GM19438 (cell line): ENCODE results near the gene DPEP2NB.
A peak's percentile ranks its signal among the peaks of the same experiment; 100 is the strongest.
"Not testable (repeated sequence)": the region's sequence is repeated elsewhere in the genome, so short reads cannot be mapped to it uniquely, and the experiment has no call there.

ENCODE experiments used
- ATAC-seq: cut with Tn5 transposase; IDR thresholded peaks from one replicate; pipeline ENCODE4 v1.9.1; 2021; ENCODE audit warnings: low read depth; ENCODE audit not compliant: unreplicated experiment

DPEP2NB gene

GRCh38 chr16:68015681-68016080 lies at the start of gene DPEP2NB:
Gene DPEP2NB (minus strand): TSS chr16:68015911. CDS start chr16:68015770, 141 bp downstream.
- no peak for ATAC-seq

GRCh38 chr16:68064791-68065365 lies 49.2 kb upstream of the DPEP2NB start:
- no peak for ATAC-seq

- no peak for ATAC-seq
Observed at GRCh38 chr16:68062910-68063393, 47.2 kb upstream of the DPEP2NB start.

GRCh38 chr16:68061396-68061795 lies 45.7 kb upstream of the DPEP2NB start:
- ATAC-seq, result no peak

GRCh38 chr16:68059804-68060203 lies 44.1 kb upstream of the DPEP2NB start:
- ATAC-seq, result no peak

- no peak for ATAC-seq
Observed at GRCh38 chr16:68055395-68055794, 39.7 kb upstream of the DPEP2NB start.

GRCh38 chr16:68049449-68049848 lies 33.7 kb upstream of the DPEP2NB start:
- no peak for ATAC-seq

- ATAC-seq, result no peak
Observed at GRCh38 chr16:68047987-68048386, 32.3 kb upstream of the DPEP2NB start.

- no peak for ATAC-seq
Observed at GRCh38 chr16:68046106-68046505, 30.4 kb upstream of the DPEP2NB start.

GRCh38 chr16:68041783-68042182 lies 26.1 kb upstream of the DPEP2NB start:
- no peak for ATAC-seq

GRCh38 chr16:68040506-68041288 lies 25.0 kb upstream of the DPEP2NB start:
- ATAC-seq, result peak; percentile 64

GRCh38 chr16:68037841-68038597 lies 22.3 kb upstream of the DPEP2NB start:
- no peak for ATAC-seq

GRCh38 chr16:68035227-68035626 lies 19.5 kb upstream of the DPEP2NB start:
- no peak for ATAC-seq

GRCh38 chr16:68033101-68033500 lies 17.4 kb upstream of the DPEP2NB start:
- no peak for ATAC-seq

GRCh38 chr16:68031951-68032350 lies 16.2 kb upstream of the DPEP2NB start:
- no peak for ATAC-seq

GRCh38 chr16:68030108-68030507 lies 14.4 kb upstream of the DPEP2NB start:
- ATAC-seq, result not testable (repeated sequence)

GRCh38 chr16:68028996-68029395 lies 13.3 kb upstream of the DPEP2NB start:
- ATAC-seq, result no peak

- no peak for ATAC-seq
Observed at GRCh38 chr16:68022728-68023537, 7.2 kb upstream of the DPEP2NB start, which contains the start of the genes DDX28 and DUS2. Gene DDX28 (minus strand): TSS chr16:68023232. CDS start chr16:68023202, 30 bp downstream. Gene DUS2 (plus strand): TSS chr16:68023284. CDS start chr16:68038024, 14,740 bp downstream.

- no peak for ATAC-seq
Observed at GRCh38 chr16:68022278-68022727, 6.6 kb upstream of the DPEP2NB start.

GRCh38 chr16:68021490-68021889 lies 5.8 kb upstream of the DPEP2NB start:
- ATAC-seq, result no peak
